Calu3 (cell line): ENCODE data around the gene HIVEP3. TPM values are rescaled to one million over a fixed set of nuclear protein-coding genes. Genes with fewer than 3 reads are reported as not detected.

Source experiments
- BruUV-seq: library from RNA; stranded (reverse); fragments of 400-500 nt; replicated peaks from 2 replicates; lab custom pipeline; 2021; lab: Mats Ljungman, UMichigan
- CTCF ChIA-PET: fragments of 300-600 bp; sonication (Branson Sonifier 250); formaldehyde crosslinking; loops from one replicate; lab custom pipeline; 2022; ENCODE audit warnings: antibody characterized with exemption; lab: Charles Lee
- DNase-seq: peaks from one replicate; pipeline ENCODE4 v3.0.0; 2022
- H3K27ac Mint-ChIP-seq: one replicate; pipeline ENCODE4 v1.8.0; 2022; ENCODE audit warnings: mixed read lengths; ENCODE audit not compliant: unreplicated experiment
- H3K27me3 Mint-ChIP-seq: one replicate; pipeline ENCODE4 v1.8.0; 2022; ENCODE audit warnings: mixed read lengths; ENCODE audit not compliant: unreplicated experiment
- H3K36me3 Mint-ChIP-seq: one replicate; pipeline ENCODE4 v1.8.0; 2022; ENCODE audit warnings: mild to moderate bottlenecking, moderate library complexity, mixed read lengths; ENCODE audit not compliant: insufficient read depth, unreplicated experiment
- H3K4me1 Mint-ChIP-seq: one replicate; pipeline ENCODE4 v1.8.0; 2022; ENCODE audit warnings: mild to moderate bottlenecking, low read depth, mixed read lengths; ENCODE audit not compliant: unreplicated experiment
- H3K4me3 Mint-ChIP-seq: one replicate; pipeline ENCODE4 v1.8.0; 2022; ENCODE audit warnings: mild to moderate bottlenecking, low read depth, moderate library complexity, mixed read lengths; ENCODE audit not compliant: unreplicated experiment
- H3K9me3 Mint-ChIP-seq: one replicate; pipeline ENCODE4 v1.8.0; 2022; ENCODE audit warnings: low read depth, mixed read lengths; ENCODE audit not compliant: unreplicated experiment
- CTCF ChIP-seq: fragments of 200-600 bp; IDR thresholded peaks from one replicate; pipeline ENCODE4 v1.8.0; 2022; ENCODE audit warnings: antibody characterized with exemption; ENCODE audit not compliant: unreplicated experiment
- intact Hi-C: fragments of 100-400 bp; cut with micrococcal nuclease; formaldehyde crosslinking; loops from one replicate; pipeline ENCODE4 v1.10.0; 2022; ENCODE audit not compliant: unreplicated experiment
- total RNA-seq: library from RNA; stranded (reverse); gene quantifications from 2 replicates; pipeline ENCODE4 v1.2.3, GENCODE V29; 2022

HIVEP3 gene
- total RNA-seq, 1 experiment from 2014 or later: 9.0 TPM

- CTCF ChIA-PET: no interaction called here
- H3K4me1 Mint-ChIP-seq: peaks cover 17% of the 10 kb centered on the region
- H3K36me3 Mint-ChIP-seq: no peaks in the 10 kb centered on the region
- H3K27me3 Mint-ChIP-seq: no peaks in the 10 kb centered on the region
- no peak for DNase-seq
- no peaks in the 10 kb centered on the region for H3K9me3 Mint-ChIP-seq
- no peak overlapping the region for H3K27ac Mint-ChIP-seq
- BruUV-seq: no TSS peak
- TF ChIP-seq CTCF: no peak
- no peak overlapping the region for H3K4me3 Mint-ChIP-seq
- intact Hi-C loops: no loop called here
These were observed 112.8 kb downstream of the HIVEP3 start for GRCh38 chr1:41805771-41806471.

GRCh38 chr1:41804176-41804575, 114.5 kb downstream of the HIVEP3 start:
- no TSS peak for BruUV-seq
- intact Hi-C loops: no loop called here
- DNase-seq: no peak
- no peaks in the 10 kb centered on the region for H3K36me3 Mint-ChIP-seq
- no peak overlapping the region for H3K27ac Mint-ChIP-seq
- peaks cover 17% of the 10 kb centered on the region for H3K4me1 Mint-ChIP-seq
- no peaks in the 10 kb centered on the region for H3K9me3 Mint-ChIP-seq
- CTCF ChIA-PET: no interaction called here
- TF ChIP-seq CTCF: no peak
- H3K4me3 Mint-ChIP-seq: no peak overlapping the region
- H3K27me3 Mint-ChIP-seq: no peaks in the 10 kb centered on the region

- no peaks in the 10 kb centered on the region for H3K9me3 Mint-ChIP-seq
- no peak for TF ChIP-seq CTCF
These were observed 115.1 kb downstream of the HIVEP3 start for GRCh38 chr1:41803656-41804055.

GRCh38 chr1:41802532-41803501, 115.9 kb downstream of the HIVEP3 start:
- Mint-ChIP-seq H3K9me3 (no peaks in the 10 kb centered on the region), H3K4me3 (no peak overlapping the region), H3K4me1 (peaks cover 12% of the 10 kb centered on the region), H3K27me3 (no peaks in the 10 kb centered on the region), H3K36me3 (no peaks in the 10 kb centered on the region), H3K27ac (no peak overlapping the region)
- intact Hi-C loops: no loop called here
- CTCF ChIA-PET: interaction anchor here (0.9 kb wide), 1 partner anchor 363 kb away, joined by 3 read pairs; no protein-coding TSS in a partner anchor
- no peak for DNase-seq
- no TSS peak for BruUV-seq
- TF ChIP-seq CTCF: no peak

More at GRCh38 chr1:41803656-41804055, 115.1 kb downstream of the HIVEP3 start:
- BruUV-seq: no TSS peak
- no peak for DNase-seq
- intact Hi-C loops: no loop called here
- no peaks in the 10 kb centered on the region for H3K36me3 Mint-ChIP-seq
- peaks cover 17% of the 10 kb centered on the region for H3K4me1 Mint-ChIP-seq
- no peaks in the 10 kb centered on the region for H3K27me3 Mint-ChIP-seq
- no peak overlapping the region for H3K27ac Mint-ChIP-seq
- CTCF ChIA-PET: interaction anchor here (0.9 kb wide), 1 partner anchor 362 kb away, joined by 3 read pairs; no protein-coding TSS in a partner anchor
- no peak overlapping the region for H3K4me3 Mint-ChIP-seq
